K562 (cell line): ENCODE results near the gene FMNL1. TPM values are rescaled to one million over a fixed set of nuclear protein-coding genes. Genes with fewer than 3 reads are reported as not detected.

Experiments used
- BHLHE40 ChIP-seq: IDR thresholded peaks from 2 replicates; pipeline ENCODE4 v1.6.1; 2011; ENCODE audit warnings: low read length, improper control_type of control experiment
- CBFA2T3 ChIP-seq: fragments of 450-650 bp; IDR thresholded peaks from 2 replicates; pipeline ENCODE4 v1.6.1; 2017
- DPF2 ChIP-seq: fragments of 450-650 bp; IDR thresholded peaks from 2 replicates; pipeline ENCODE4 v1.6.1; 2016
- EGR1 ChIP-seq: fragments of 450-650 bp; conservative IDR thresholded peaks from 2 replicates; pipeline ENCODE4 v1.6.1; 2017; ENCODE audit warnings: mild to moderate bottlenecking
- HDAC2 ChIP-seq: fragments of 450-650 bp; IDR thresholded peaks from 2 replicates; pipeline ENCODE4 v1.6.1; 2016; ENCODE audit warnings: mild to moderate bottlenecking
- HLTF ChIP-seq: fragments of 450-650 bp; IDR thresholded peaks from 2 replicates; pipeline ENCODE4 v1.6.1; 2016
- ILF3 ChIP-seq: fragments of 450-650 bp; IDR thresholded peaks from 2 replicates; pipeline ENCODE4 v1.6.1; 2018; ENCODE audit warnings: antibody characterized with exemption, mild to moderate bottlenecking, moderate library complexity, borderline replicate concordance
- KDM1A ChIP-seq, 2 experiments: fragments of 450-650 bp; IDR thresholded peaks; 2 replicates each; pipeline ENCODE4 v1.6.1; 2016; ENCODE audit warnings: mild to moderate bottlenecking in 2 of 2
- KDM5B ChIP-seq: fragments of 200-600 bp; sonication (generic); IDR thresholded peaks from 2 replicates; pipeline ENCODE4 v1.6.1; 2012; ENCODE audit warnings: low read depth, mild to moderate bottlenecking, moderate library complexity, low read length, control low read depth, inconsistent platforms; ENCODE audit not compliant: insufficient replicate concordance
- L3MBTL2 ChIP-seq: fragments of 450-650 bp; IDR thresholded peaks from 2 replicates; pipeline ENCODE4 v1.6.1; 2016; ENCODE audit warnings: mild to moderate bottlenecking, moderate library complexity
- MAFK ChIP-seq: IDR thresholded peaks from 2 replicates; pipeline ENCODE4 v1.6.1; 2011; ENCODE audit warnings: low read length, improper control_type of control experiment
- MEF2D ChIP-seq: conservative IDR thresholded peaks from 2 replicates; pipeline ENCODE4 v1.6.1; 2016; ENCODE audit warnings: low read depth, missing genetic modification characterization, missing compliant biosample characterization
- MYNN ChIP-seq, 2 experiments: sonication (generic); formaldehyde crosslinking in 1 of 2; IDR thresholded peaks; 2 replicates each; pipeline versions ENCODE4 v1.5.0 to v1.6.1; 2016 to 2020; ENCODE audit warnings: antibody characterized with exemption in 1 of 2, missing genetic modification reagents in 1 of 2
- NR2C2 ChIP-seq, 2 experiments: fragments of 200-800 bp in 1 of 2; sonication (Bioruptor generic) in 1 of 2; sonication (generic) in 1 of 2; formaldehyde crosslinking in 1 of 2; IDR thresholded peaks; 2 replicates each; pipeline versions ENCODE4 v1.6.1 to v1.8.0; 2016 to 2022; ENCODE audit warnings: mild to moderate bottlenecking in 1 of 2, missing compliant biosample characterization in 1 of 2, missing genetic modification characterization in 1 of 2, missing genetic modification reagents in 1 of 2
- PHB ChIP-seq: fragments of 250-450 bp; sonication (Bioruptor Pico); IDR thresholded peaks from 2 replicates; pipeline ENCODE4 v1.5.0; 2021
- PHF21A ChIP-seq: fragments of 450-650 bp; IDR thresholded peaks from 2 replicates; pipeline ENCODE4 v1.6.1; 2017; ENCODE audit warnings: low read depth, borderline replicate concordance
- PML ChIP-seq: IDR thresholded peaks from 2 replicates; pipeline ENCODE4 v1.6.1; 2012; ENCODE audit warnings: low read length, inconsistent platforms
- TCF3 ChIP-seq: sonication (generic); formaldehyde crosslinking; IDR thresholded peaks from 2 replicates; pipeline ENCODE4 v1.4.0; 2020; ENCODE audit warnings: mild to moderate bottlenecking, missing genetic modification reagents
- XRCC5 ChIP-seq: fragments of 200-400 bp; formaldehyde crosslinking; IDR thresholded peaks from 2 replicates; pipeline ENCODE4 v1.6.1; 2017; ENCODE audit warnings: low read depth, mild to moderate bottlenecking, low read length
- polyA plus RNA-seq, 8 experiments: library from polyadenylated mRNA; depleted of rRNA in 4 of 8; stranded (reverse) in 5 of 8; unstranded in 3 of 8; fragments of >200 nt; fragmentation: Nextera tagmentation in 2 of 8; fragmentation: Illumina TruSeq in 1 of 8; extraction: Ambion mirVana in 2 of 8; extraction: Trizol in 1 of 8; gene quantifications; 2 replicates each; pipeline versions ENCODE4 v1.2.1 to v1.2.3, GENCODE V29; 2011 to 2014; ENCODE audit warnings: inconsistent platforms in 1 of 8, missing spikeins in 1 of 8
- total RNA-seq, 7 experiments: library from RNA; depleted of rRNA in 6 of 7; stranded (reverse); fragments of >200 nt in 6 of 7; fragmentation: Illumina TruSeq in 2 of 7; extraction: Trizol in 2 of 7; gene quantifications; 2 replicates each; pipeline versions ENCODE4 v1.2.1 to v1.2.3, GENCODE V29; 2011 to 2021; ENCODE audit warnings: low replicate concordance in 1 of 7
- TF ChIP-seq, protein P1 (sequence below): fragments of 200-800 bp; sonication (Bioruptor generic); IDR thresholded peaks from 2 replicates; pipeline ENCODE4 v1.6.1; 2017; ENCODE audit warnings: missing genetic modification characterization, missing compliant biosample characterization
- TF ChIP-seq, protein P2 (sequence below), 2 experiments: fragments of 450-650 bp; conservative IDR thresholded peaks; 2 replicates each; pipeline ENCODE4 v1.6.1; 2017; ENCODE audit warnings: mild to moderate bottlenecking in 2 of 2, moderate library complexity in 2 of 2

Gene FMNL1
- total and polyA plus RNA-seq, 9 of the 15 experiments (the other 6 are each of a cell fraction or from before 2014, with no cell fraction given): 0.70 to 36.6 (median 7.7) TPM

DNA sequence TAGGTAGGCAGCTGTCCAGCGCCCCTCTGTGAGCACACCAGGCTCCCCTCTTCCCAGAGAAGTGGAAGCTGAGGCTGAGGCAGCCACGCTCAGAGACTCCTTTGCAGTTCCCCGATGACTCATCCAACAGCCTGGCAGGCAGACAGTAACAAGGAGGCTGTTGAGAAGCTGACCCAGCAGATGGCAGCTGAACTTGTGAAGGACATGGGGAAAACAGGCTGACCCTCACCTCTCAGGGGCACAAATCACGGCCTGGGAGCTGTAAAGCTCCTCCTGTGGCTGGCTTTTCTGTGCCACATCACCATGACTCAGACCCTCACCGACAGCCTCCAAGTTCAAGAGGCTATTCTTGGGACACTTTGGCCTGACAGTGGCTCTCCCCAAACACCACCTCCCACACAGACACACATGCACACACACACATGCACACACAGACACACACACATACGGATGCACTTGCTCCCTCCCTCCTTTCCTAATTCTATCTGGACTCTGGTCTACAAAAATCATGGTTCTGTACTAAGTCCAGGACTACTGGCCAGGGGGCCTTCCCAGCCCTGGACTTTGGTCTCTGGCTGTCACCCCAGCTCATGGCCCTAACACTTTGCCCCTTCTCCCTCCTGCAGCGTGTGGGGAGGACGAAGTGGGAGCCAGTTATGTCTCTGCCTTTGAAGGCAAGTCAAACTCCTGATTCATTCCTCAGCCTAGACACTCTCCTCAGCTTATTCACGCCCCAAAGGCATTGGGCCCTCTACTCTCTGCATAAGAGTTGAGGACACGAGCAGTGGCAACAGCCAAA is 71.9 kb downstream of the FMNL1 start (continued):
- TF ChIP-seq MYNN (IDR thresholded peaks at IDR 0.05) (peak; percentile 34; the same call in 1 of the 2 replicates), MYNN (CRISPR knock-in tag; IDR thresholded peaks at IDR 0.05) (no peak), HLTF (0 out of 2 replicates have a peak, but pooled peaks have one; percentile 23), MAFK (peak; percentile 63; the same call in 1 of the 2 replicates), HDAC2 (peak; percentile 65; the same call in 1 of the 2 replicates), PML (no peak), KDM5B (no peak), XRCC5 (peak; percentile 38; the same call in 1 of the 2 replicates), BHLHE40 (0 out of 2 replicates have a peak, but pooled peaks have one; percentile 6), KDM1A (IDR thresholded peaks at IDR 0.05) (peak; percentile 98), DPF2 (peak; percentile 70; the same call in 1 of the 2 replicates), ILF3 (no peak), TCF3 (peak; percentile 30; the same call in 1 of the 2 replicates), CBFA2T3 (peak; percentile 78), EGR1 (peak; percentile 77), L3MBTL2 (no peak), NR2C2 (CRISPR knock-in tag; IDR thresholded peaks at IDR 0.05) (no peak), NR2C2 (tag; IDR thresholded peaks at IDR 0.05) (peak; percentile 27; the same call in 1 of the 2 replicates), MEF2D (tag) (peak; percentile 85), PHB (CRISPR knock-in tag) (no peak), PHF21A (peak; percentile 86; the same call in 1 of the 2 replicates)
- TF ChIP-seq, protein P1, sequence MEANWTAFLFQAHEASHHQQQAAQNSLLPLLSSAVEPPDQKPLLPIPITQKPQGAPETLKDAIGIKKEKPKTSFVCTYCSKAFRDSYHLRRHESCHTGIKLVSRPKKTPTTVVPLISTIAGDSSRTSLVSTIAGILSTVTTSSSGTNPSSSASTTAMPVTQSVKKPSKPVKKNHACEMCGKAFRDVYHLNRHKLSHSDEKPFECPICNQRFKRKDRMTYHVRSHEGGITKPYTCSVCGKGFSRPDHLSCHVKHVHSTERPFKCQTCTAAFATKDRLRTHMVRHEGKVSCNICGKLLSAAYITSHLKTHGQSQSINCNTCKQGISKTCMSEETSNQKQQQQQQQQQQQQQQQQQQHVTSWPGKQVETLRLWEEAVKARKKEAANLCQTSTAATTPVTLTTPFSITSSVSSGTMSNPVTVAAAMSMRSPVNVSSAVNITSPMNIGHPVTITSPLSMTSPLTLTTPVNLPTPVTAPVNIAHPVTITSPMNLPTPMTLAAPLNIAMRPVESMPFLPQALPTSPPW (CRISPR knock-in tag): 0 out of 2 replicates have a peak, but pooled peaks have one; percentile 18
- TF ChIP-seq, protein P2, sequence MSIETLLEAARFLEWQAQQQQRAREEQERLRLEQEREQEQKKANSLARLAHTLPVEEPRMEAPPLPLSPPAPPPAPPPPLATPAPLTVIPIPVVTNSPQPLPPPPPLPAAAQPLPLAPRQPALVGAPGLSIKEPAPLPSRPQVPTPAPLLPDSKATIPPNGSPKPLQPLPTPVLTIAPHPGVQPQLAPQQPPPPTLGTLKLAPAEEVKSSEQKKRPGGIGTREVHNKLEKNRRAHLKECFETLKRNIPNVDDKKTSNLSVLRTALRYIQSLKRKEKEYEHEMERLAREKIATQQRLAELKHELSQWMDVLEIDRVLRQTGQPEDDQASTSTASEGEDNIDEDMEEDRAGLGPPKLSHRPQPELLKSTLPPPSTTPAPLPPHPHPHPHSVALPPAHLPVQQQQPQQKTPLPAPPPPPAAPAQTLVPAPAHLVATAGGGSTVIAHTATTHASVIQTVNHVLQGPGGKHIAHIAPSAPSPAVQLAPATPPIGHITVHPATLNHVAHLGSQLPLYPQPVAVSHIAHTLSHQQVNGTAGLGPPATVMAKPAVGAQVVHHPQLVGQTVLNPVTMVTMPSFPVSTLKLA (conservative IDR thresholded peaks at IDR 0.05): 0 out of 4 replicates have a peak, but pooled peaks of 1 of the 2 experiments have one; percentile 48
